Measurements from ENCODE around the gene WBP1L.
A peak's percentile ranks its signal among the peaks of the same experiment; 100 is the strongest.

WBP1L gene

GRCh38 chr10:102765336-102765735 lies 21.6 kb downstream of the WBP1L start:
- TF ChIP-seq CTCF (IDR thresholded peaks at IDR 0.05; ENCODE audit: poor library complexity, severe bottlenecking): no peak
- H3K27ac ChIP-seq (ENCODE audit: poor library complexity, severe bottlenecking): peak overlapping the region; percentile 67
- no peaks in the 10 kb centered on the region for H3K9me3 ChIP-seq (ENCODE audit: severe bottlenecking)
- DNase-seq (ENCODE audit: low spot score) (no peak), ATAC-seq (ENCODE audit: low read depth) (no peak)
- H3K4me1 ChIP-seq (ENCODE audit: insufficient read depth, poor library complexity, severe bottlenecking): peaks cover 34% of the 10 kb centered on the region
- no peaks in the 10 kb centered on the region for H3K27me3 ChIP-seq (ENCODE audit: insufficient read depth, poor library complexity, severe bottlenecking)
- H3K4me3 ChIP-seq (ENCODE audit: severe bottlenecking): no peak overlapping the region
- H3K36me3 ChIP-seq (ENCODE audit: low read depth): no peaks in the 10 kb centered on the region

- H3K4me3 ChIP-seq (ENCODE audit: severe bottlenecking): no peak overlapping the region
- ATAC-seq (ENCODE audit: low read depth): no peak
- H3K4me1 ChIP-seq (ENCODE audit: insufficient read depth, poor library complexity, severe bottlenecking): peaks cover 45% of the 10 kb centered on the region
- no peaks in the 10 kb centered on the region for H3K27me3 ChIP-seq (ENCODE audit: insufficient read depth, poor library complexity, severe bottlenecking)
- H3K27ac ChIP-seq (ENCODE audit: poor library complexity, severe bottlenecking): no peak overlapping the region
- H3K9me3 ChIP-seq (ENCODE audit: severe bottlenecking): no peaks in the 10 kb centered on the region
- TF ChIP-seq CTCF (IDR thresholded peaks at IDR 0.05; ENCODE audit: poor library complexity, severe bottlenecking): no peak
- no peak for DNase-seq (ENCODE audit: low spot score)
- no peaks in the 10 kb centered on the region for H3K36me3 ChIP-seq (ENCODE audit: low read depth)
These were observed 23.8 kb downstream of the WBP1L start for GRCh38 chr10:102767428-102768160.

GRCh38 chr10:102769375-102770107 lies 25.8 kb downstream of the WBP1L start:
- Histone ChIP-seq H3K4me3 (ENCODE audit: severe bottlenecking) (no peak overlapping the region), H3K27ac (ENCODE audit: poor library complexity, severe bottlenecking) (peak overlapping the region; percentile 71), H3K27me3 (ENCODE audit: insufficient read depth, poor library complexity, severe bottlenecking) (no peaks in the 10 kb centered on the region), H3K4me1 (ENCODE audit: insufficient read depth, poor library complexity, severe bottlenecking) (peaks cover 47% of the 10 kb centered on the region), H3K9me3 (ENCODE audit: severe bottlenecking) (no peaks in the 10 kb centered on the region), H3K36me3 (ENCODE audit: low read depth) (no peaks in the 10 kb centered on the region)
- no peak for DNase-seq (ENCODE audit: low spot score)
- ATAC-seq (ENCODE audit: low read depth): peak; percentile 83
- TF ChIP-seq CTCF (IDR thresholded peaks at IDR 0.05; ENCODE audit: poor library complexity, severe bottlenecking): no peak

GRCh38 chr10:102770108-102770482 lies 26.3 kb downstream of the WBP1L start:
- no peak for ATAC-seq (ENCODE audit: low read depth)
- no peak for DNase-seq (ENCODE audit: low spot score)
- no peak for TF ChIP-seq CTCF (IDR thresholded peaks at IDR 0.05; ENCODE audit: poor library complexity, severe bottlenecking)
- peak overlapping the region; percentile 71 for H3K27ac ChIP-seq (ENCODE audit: poor library complexity, severe bottlenecking)
- H3K36me3 ChIP-seq (ENCODE audit: low read depth): no peaks in the 10 kb centered on the region
- no peak overlapping the region for H3K4me3 ChIP-seq (ENCODE audit: severe bottlenecking)
- H3K9me3 ChIP-seq (ENCODE audit: severe bottlenecking): no peaks in the 10 kb centered on the region
- no peaks in the 10 kb centered on the region for H3K27me3 ChIP-seq (ENCODE audit: insufficient read depth, poor library complexity, severe bottlenecking)
- peaks cover 41% of the 10 kb centered on the region for H3K4me1 ChIP-seq (ENCODE audit: insufficient read depth, poor library complexity, severe bottlenecking)

GRCh38 chr10:102770792-102771191 lies 27.0 kb downstream of the WBP1L start:
- Histone ChIP-seq H3K36me3 (ENCODE audit: low read depth) (no peaks in the 10 kb centered on the region), H3K9me3 (ENCODE audit: severe bottlenecking) (no peaks in the 10 kb centered on the region), H3K27me3 (ENCODE audit: insufficient read depth, poor library complexity, severe bottlenecking) (no peaks in the 10 kb centered on the region), H3K4me3 (ENCODE audit: severe bottlenecking) (no peak overlapping the region), H3K4me1 (ENCODE audit: insufficient read depth, poor library complexity, severe bottlenecking) (peaks cover 42% of the 10 kb centered on the region), H3K27ac (ENCODE audit: poor library complexity, severe bottlenecking) (peak overlapping the region; percentile 71)
- ATAC-seq (ENCODE audit: low read depth): no peak
- TF ChIP-seq CTCF (IDR thresholded peaks at IDR 0.05; ENCODE audit: poor library complexity, severe bottlenecking): no peak
- no peak for DNase-seq (ENCODE audit: low spot score)

Measured in RWPE2 (cell line).